SK-N-SH (cell line): Measurements from ENCODE around the gene PDIA5. TPM values are rescaled to one million over a fixed set of nuclear protein-coding genes. Genes with fewer than 3 reads are reported as not detected.
A peak's percentile ranks its signal among the peaks of the same experiment; 100 is the strongest.

ENCODE experiments used
- CTCF ChIA-PET: fragments of 300-600, 350-600 bp; formaldehyde crosslinking; extraction: SDS; loops from one replicate; lab custom pipeline; 2021; lab: Yijun Ruan, JAX
- POLR2A ChIA-PET: fragments of 350-600 bp; sonication (Branson Sonifier 250); formaldehyde crosslinking; extraction: SDS; loops from one replicate; lab custom pipeline; 2020; ENCODE audit warnings: antibody characterized with exemption, inconsistent platforms; lab: Yijun Ruan, JAX
- DNase-seq: peaks from one replicate; pipeline ENCODE4 v3.0.0; 2012
- H2AFZ ChIP-seq: fragments of 200-600 bp; sonication (generic); 2 replicates; pipeline ENCODE4 v1.8.1; 2016; ENCODE audit warnings: antibody characterized with exemption, mild to moderate bottlenecking, low read depth
- H3F3A ChIP-seq: fragments of 200-600 bp; sonication (generic); replicated peaks from 2 replicates; pipeline ENCODE3; 2016; ENCODE audit warnings: antibody characterized with exemption, mild to moderate bottlenecking; ENCODE audit not compliant: insufficient read depth
- H3K27ac ChIP-seq, 2 experiments: fragments of 200-500 bp in 1 of 2; fragments of 200-600 bp in 1 of 2; sonication (Bioruptor generic) in 1 of 2; sonication (generic), shearing (Covaris generic) in 1 of 2; 2 replicates each; pipeline versions ENCODE4 v1.5.1 to v1.6.1; 2014 to 2016; ENCODE audit warnings: low read depth in 2 of 2, inconsistent platforms in 1 of 2, low read length in 1 of 2, mild to moderate bottlenecking in 1 of 2, mixed read lengths in 1 of 2
- H3K27me3 ChIP-seq: fragments of 200-600 bp; sonication (generic), shearing (Covaris generic); 2 replicates; pipeline ENCODE4 v1.6.1; 2016; ENCODE audit warnings: mixed run types; ENCODE audit not compliant: insufficient read depth
- H3K36me3 ChIP-seq, 2 experiments: fragments of 200-500 bp in 1 of 2; fragments of 200-600 bp in 1 of 2; sonication (Bioruptor generic) in 1 of 2; sonication (generic) in 1 of 2; replicated peaks in 1 of 2; 2 replicates each; pipeline versions ENCODE3 to v1.5.1; 2014 to 2016; ENCODE audit warnings: low read length in 1 of 2, mild to moderate bottlenecking in 1 of 2; ENCODE audit not compliant: insufficient read depth in 2 of 2, control insufficient read depth in 1 of 2
- H3K4me1 ChIP-seq, 2 experiments: fragments of 200-500 bp in 1 of 2; fragments of 200-600 bp in 1 of 2; sonication (Bioruptor generic) in 1 of 2; sonication (generic), shearing (Covaris generic) in 1 of 2; 2 replicates each; pipeline versions ENCODE4 v1.5.1 to v1.6.1; 2014 to 2016; ENCODE audit warnings: low read depth in 1 of 2, low read length in 1 of 2, mixed run types in 1 of 2; ENCODE audit not compliant: insufficient read depth in 2 of 2, control insufficient read depth in 1 of 2
- H3K4me2 ChIP-seq: fragments of 200-600 bp; sonication (generic), shearing (Covaris generic); 2 replicates; pipeline ENCODE4 v1.6.1; 2017; ENCODE audit warnings: mixed run types
- H3K4me3 ChIP-seq, 2 experiments: fragments of 200-500 bp in 1 of 2; fragments of 200-600 bp in 1 of 2; sonication (Bioruptor generic) in 1 of 2; sonication (generic), shearing (Covaris generic) in 1 of 2; 2 replicates each; pipeline versions ENCODE4 v1.5.1 to v1.8.1; 2014 to 2016; ENCODE audit warnings: low read depth in 2 of 2, inconsistent platforms in 1 of 2, low read length in 1 of 2, mild to moderate bottlenecking in 1 of 2, mixed read lengths in 1 of 2, moderate library complexity in 1 of 2
- H3K79me2 ChIP-seq: fragments of 200-600 bp; sonication (generic); 2 replicates; pipeline ENCODE4 v1.8.1; 2017; ENCODE audit warnings: mild to moderate bottlenecking; ENCODE audit not compliant: insufficient read depth
- H3K9ac ChIP-seq: fragments of 200-600 bp; sonication (generic); 2 replicates; pipeline ENCODE4 v1.6.1; 2017; ENCODE audit warnings: mixed run types
- H3K9me2 ChIP-seq: fragments of 200-600 bp; sonication (generic); 2 replicates; pipeline ENCODE4 v1.6.1; 2017; ENCODE audit warnings: mixed run types
- H3K9me3 ChIP-seq: fragments of 200-600 bp; sonication (generic); 2 replicates; pipeline ENCODE4 v1.6.1; 2017; ENCODE audit warnings: mixed run types, mild to moderate bottlenecking, moderate library complexity
- H4K20me1 ChIP-seq: fragments of 200-600 bp; sonication (generic); 2 replicates; pipeline ENCODE4 v1.6.1; 2017; ENCODE audit warnings: mild to moderate bottlenecking, mixed run types; ENCODE audit not compliant: insufficient read depth
- CHD2 ChIP-seq: fragments of 150-350 bp; IDR thresholded peaks from 2 replicates; pipeline ENCODE4 v1.6.1; 2018; ENCODE audit warnings: low read length; ENCODE audit not compliant: partially characterized antibody
- CTCF ChIP-seq: fragments of 200-600 bp; sonication (generic); IDR thresholded peaks from 2 replicates; pipeline ENCODE4 v1.6.1; 2017; ENCODE audit warnings: antibody characterized with exemption, mild to moderate bottlenecking, moderate library complexity
- EP300 ChIP-seq, 2 experiments: IDR thresholded peaks; 2 replicates each; pipeline versions ENCODE4 v1.4.0 to v1.6.1; 2012; ENCODE audit warnings: borderline replicate concordance in 1 of 2, low read depth in 1 of 2, low read length in 1 of 2
- EZH2phosphoT487 ChIP-seq: fragments of 200-600 bp; sonication (generic); IDR thresholded peaks from 2 replicates; pipeline ENCODE4 v1.6.1; 2017; ENCODE audit warnings: low read depth, mixed run types, mild to moderate bottlenecking, antibody characterized with exemption, moderate library complexity, borderline replicate concordance
- FOXJ3 ChIP-seq: sonication (generic); formaldehyde crosslinking; IDR thresholded peaks from 2 replicates; pipeline ENCODE4 v1.5.1; 2020; ENCODE audit warnings: mild to moderate bottlenecking, missing genetic modification reagents
- GATA2 ChIP-seq: sonication (generic); formaldehyde crosslinking; IDR thresholded peaks from 2 replicates; pipeline ENCODE4 v1.5.0; 2020; ENCODE audit warnings: mild to moderate bottlenecking, missing genetic modification reagents
- MAX ChIP-seq: IDR thresholded peaks from 2 replicates; pipeline ENCODE4 v1.4.0; 2012; ENCODE audit warnings: low read depth
- MEF2A ChIP-seq: IDR thresholded peaks from 2 replicates; pipeline ENCODE4 v1.4.0; 2012; ENCODE audit warnings: low read depth, borderline replicate concordance
- MXI1 ChIP-seq: IDR thresholded peaks from 2 replicates; pipeline ENCODE4 v1.6.1; 2012; ENCODE audit warnings: mild to moderate bottlenecking, low read depth, low read length, improper control_type of control experiment
- NFIC ChIP-seq: IDR thresholded peaks from 2 replicates; pipeline ENCODE4 v1.4.0; 2012; ENCODE audit warnings: borderline replicate concordance
- PBX3 ChIP-seq: IDR thresholded peaks from 2 replicates; pipeline ENCODE4; 2012
- POLR2AphosphoS5 ChIP-seq: IDR thresholded peaks from 2 replicates; pipeline ENCODE4 v1.6.1; 2012; ENCODE audit warnings: low read depth, low read length
- RCOR1 ChIP-seq: fragments of 150-350 bp; IDR thresholded peaks from 2 replicates; pipeline ENCODE4 v1.6.1; 2017; ENCODE audit warnings: antibody characterized with exemption, low read length
- RFX5 ChIP-seq: IDR thresholded peaks from 2 replicates; pipeline ENCODE4 v1.6.1; 2012; ENCODE audit warnings: mild to moderate bottlenecking, improper control_type of control experiment, low read length
- SIN3A ChIP-seq: IDR thresholded peaks from 2 replicates; pipeline ENCODE4 v1.6.1; 2012; ENCODE audit warnings: low read depth, mild to moderate bottlenecking, low read length, moderate library complexity, borderline replicate concordance
- SMC3 ChIP-seq: IDR thresholded peaks from 2 replicates; pipeline ENCODE4 v1.6.1; 2012; ENCODE audit warnings: low read depth, low read length, improper control_type of control experiment
- TCF12 ChIP-seq: IDR thresholded peaks from 2 replicates; pipeline ENCODE4 v1.4.0; 2012
- USF1 ChIP-seq: IDR thresholded peaks from 2 replicates; pipeline ENCODE4 v1.4.0; 2012; ENCODE audit warnings: low read depth, borderline replicate concordance
- YY1 ChIP-seq: IDR thresholded peaks from 2 replicates; pipeline ENCODE4 v1.4.0; 2012; ENCODE audit warnings: low read depth, mild to moderate bottlenecking
- ZBTB33 ChIP-seq: IDR thresholded peaks from 2 replicates; pipeline ENCODE4 v1.4.0; 2012; ENCODE audit warnings: low read depth, borderline replicate concordance
- WGBS: methylation state at CpG from one replicate; pipeline ENCODE4 v1.1.6; 2017; ENCODE audit warnings: low lambda C conversion rate; 5-methylcytosine and 5-hydroxymethylcytosine counted together
- polyA plus RNA-seq, 3 experiments: library from polyadenylated mRNA; depleted of rRNA; stranded (reverse); fragments of >200 nt; gene quantifications; 2 replicates each; pipeline ENCODE4 v1.2.3, GENCODE V29; 2012

The PDIA5 gene
- polyA plus RNA-seq, 1 of the 3 experiments (the other 2 are of a cell fraction) = 28.6 TPM

GRCh38 chr3:123081718-123082369 lies 15.0 kb downstream of the PDIA5 start:
- ChIA-PET CTCF (interaction anchor here (0.7 to 2.4 kb wide), 9 partner anchors 10 to 477 kb away, joined by 3 to 13 read pairs (median 3); partner anchors contain the start of gene SEMA5B), POLR2A (interaction anchor here (1.0 to 2.9 kb wide), 3 partner anchors 11 to 15 kb away, joined by 3 to 8 read pairs (median 3); partner anchors contain the start of gene PDIA5)
- Histone ChIP-seq H3K4me1 (peaks cover 55 to 72% of the 10 kb centered on the region in 2 experiments), H3K9me2 (no peaks in the 10 kb centered on the region), H3K4me2 (peak overlapping the region; percentile 35; the same call in 1 of the 2 replicates), H4K20me1 (peaks cover 88% of the 10 kb centered on the region), H3K4me3 (no peak overlapping the region), H3K9me3 (no peaks in the 10 kb centered on the region), H3F3A (peaks cover 20% of the 10 kb centered on the region), H3K27ac (peak overlapping the region in 1 of 2 experiments; percentile 96; a peak in 2 of 4 replicates), H3K9ac (no peak overlapping the region), H3K79me2 (peaks cover 88% of the 10 kb centered on the region), H3K36me3 (peaks cover 0 to 4% of the 10 kb centered on the region in 2 experiments)
- DNase-seq = peak; percentile 66
- TF ChIP-seq RCOR1 (peak; percentile 98), PBX3 (peak; percentile 62; the same call in 1 of the 2 replicates), GATA2 (CRISPR knock-in tag) (peak; percentile 99), SIN3A (peak; percentile 39; the same call in 1 of the 2 replicates), EZH2phosphoT487 (no peak), YY1 (no peak), USF1 (no peak), CHD2 (peak; percentile 69), POLR2AphosphoS5 (peak; percentile 35; the same call in 1 of the 2 replicates), MEF2A (no peak), SMC3 (peak; percentile 4; the same call in 1 of the 2 replicates), ZBTB33 (no peak), TCF12 (peak; percentile 50; the same call in 1 of the 2 replicates), FOXJ3 (CRISPR knock-in tag) (peak; percentile 69; the same call in 1 of the 2 replicates), CTCF (no peak), MAX (peak; percentile 19; the same call in 1 of the 2 replicates), NFIC (peak; percentile 48), EP300 (IDR thresholded peaks at IDR 0.05; ENCODE audit: borderline replicate concordance in 1 of 2, low read depth in 1 of 2, low read length in 1 of 2) (peak in 1 of 2 experiments; percentile 69; a peak in 1 of 4 replicates), MXI1 (peak; percentile 79; the same call in 1 of the 2 replicates), RFX5 (no peak)
- TF ChIP-seq, all 33 proteins: peak for 13
- 59% methylated on average over 8 of the region's 8 CpGs for WGBS
- H3K27me3 ChIP-seq = no peaks in the 10 kb centered on the region
- H2AFZ ChIP-seq = no peak overlapping the region
